Glomerular visceral epithelial cell (primary cell): ENCODE measurements around the gene ORC4.
A peak's percentile ranks its signal among the peaks of the same experiment; 100 is the strongest.
"Not testable (repeated sequence)": the region's sequence is repeated elsewhere in the genome, so short reads cannot be mapped to it uniquely, and the experiment has no call there.

Experiments
- DNase-seq: peaks from one replicate; pipeline ENCODE4 v3.0.0-alpha.2; 2016; ENCODE audit errors: extremely low spot score

The ORC4 gene

DNA sequence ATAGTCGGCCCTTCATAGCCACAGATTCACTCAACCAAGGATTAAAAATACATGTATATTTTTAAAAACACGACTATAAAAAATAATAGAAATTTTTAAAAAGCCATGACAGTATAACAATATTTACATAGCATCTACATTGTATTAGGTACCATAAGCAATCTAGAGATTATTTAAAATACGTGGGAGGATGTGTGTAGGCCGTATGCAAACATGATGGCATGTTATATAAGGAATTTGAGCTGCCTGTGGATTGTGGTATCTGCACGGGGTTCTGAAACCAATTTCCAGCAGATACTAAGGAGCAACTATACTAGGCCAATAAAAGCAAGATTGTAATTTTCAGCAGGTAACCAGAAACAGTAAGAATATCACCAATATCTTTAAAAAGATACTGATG is 5.9 kb downstream of the ORC4 start:
- DNase-seq = no peak

DNA sequence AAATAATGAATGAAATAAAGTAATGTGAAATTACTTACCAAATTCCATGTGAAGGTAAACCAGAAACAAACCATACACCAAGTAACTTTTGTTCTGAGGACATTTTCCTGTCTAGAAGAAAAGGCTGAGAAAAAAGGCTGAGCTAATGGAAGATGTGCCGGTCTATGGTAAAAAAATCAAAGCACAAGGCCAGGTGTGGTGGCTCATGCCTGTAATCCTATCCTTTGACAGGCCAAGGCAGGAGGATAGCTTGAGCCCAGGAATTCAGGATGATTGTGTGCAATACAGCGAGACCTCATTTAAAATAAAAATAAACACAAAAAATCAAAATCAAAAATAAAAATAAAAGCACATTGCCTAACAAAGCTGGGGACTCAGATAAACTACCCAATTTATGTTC is 6.7 kb downstream of the ORC4 start:
- no peak for DNase-seq

DNA sequence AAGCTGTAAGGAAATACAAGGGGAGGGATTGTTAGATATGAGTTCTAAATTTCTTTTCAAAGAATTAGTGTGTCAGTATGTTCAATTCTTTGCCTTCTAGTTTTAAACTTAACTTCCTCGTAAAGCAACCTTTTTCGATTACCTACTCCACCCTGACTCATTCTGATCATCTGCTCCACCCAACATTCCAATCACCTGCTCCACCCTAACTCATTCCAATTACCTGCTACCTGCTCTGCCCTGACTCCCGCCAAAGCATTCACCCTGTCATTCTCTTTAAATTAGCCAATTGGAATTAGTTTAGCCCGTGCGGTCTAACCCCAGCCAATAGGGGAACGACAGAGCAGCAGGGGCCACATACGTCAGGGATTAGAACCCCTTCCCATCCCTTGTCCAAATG is 12.1 kb downstream of the ORC4 start:
- DNase-seq = not testable (repeated sequence)

DNA sequence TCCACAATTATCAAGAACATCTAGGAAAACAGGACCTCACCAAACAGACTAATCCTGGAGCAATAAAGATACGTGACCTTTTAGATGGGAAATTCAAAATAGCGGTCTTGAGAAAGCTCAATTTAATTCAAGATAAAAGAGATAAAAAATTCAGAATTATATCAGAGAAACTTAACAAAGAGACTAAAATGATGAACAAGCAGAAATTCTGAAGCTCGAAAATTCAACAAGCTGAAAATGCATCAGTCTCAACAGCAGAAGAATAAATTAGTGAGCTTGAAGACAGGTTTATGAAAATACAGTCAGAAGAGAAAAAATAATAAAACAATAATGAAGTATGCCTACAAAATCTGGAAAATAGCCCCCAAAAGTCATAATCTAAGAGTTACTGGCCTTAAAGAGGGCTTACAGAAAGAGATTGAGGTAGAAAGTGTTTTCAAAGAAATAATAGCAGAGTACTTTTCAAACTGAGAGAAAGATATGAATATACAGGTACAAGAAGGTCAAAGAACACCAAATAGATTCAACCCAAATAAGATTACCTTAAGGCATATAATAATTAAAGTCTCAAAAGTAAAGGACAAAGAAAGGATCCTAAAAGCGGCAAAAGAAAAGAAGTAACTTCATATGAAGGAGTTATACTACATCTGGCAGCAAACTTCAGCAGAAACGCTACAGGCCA is 13.2 kb downstream of the ORC4 start:
- no peak for DNase-seq

DNA sequence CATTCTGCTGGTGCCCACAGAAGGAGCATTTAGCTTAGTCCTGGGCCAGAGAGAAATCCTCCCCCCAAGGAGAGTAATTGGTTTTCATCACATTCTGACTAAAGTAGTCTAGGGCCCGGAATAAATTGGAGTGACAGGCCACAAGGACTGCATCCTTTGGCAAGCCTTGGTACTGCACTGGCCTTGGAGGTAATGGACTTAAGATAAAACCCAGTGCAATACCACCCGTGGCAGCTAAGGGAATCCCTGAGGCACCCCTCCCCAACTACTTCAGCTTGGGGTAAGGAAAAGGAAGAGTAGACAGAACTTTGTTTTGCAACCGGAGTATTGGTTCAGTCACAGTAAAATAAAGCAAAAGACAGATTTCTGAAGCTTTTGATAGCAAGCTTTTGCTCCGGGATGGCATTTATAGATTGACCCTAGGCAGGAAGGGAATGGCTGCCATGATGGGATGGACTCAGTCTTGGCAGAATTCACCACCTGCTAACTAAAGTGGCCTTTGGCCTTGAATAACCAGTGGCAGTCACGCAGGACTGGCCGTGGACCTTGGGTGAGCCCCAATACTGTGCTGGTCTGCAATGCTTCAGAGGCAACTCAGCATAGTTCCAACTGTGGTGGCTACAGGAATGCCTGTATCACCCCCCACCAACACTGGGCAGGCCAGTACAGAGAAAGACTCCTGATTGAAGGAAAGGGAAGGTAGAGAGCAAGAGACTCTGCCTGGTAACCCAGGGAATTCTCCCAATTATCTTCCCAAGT is 14.1 kb downstream of the ORC4 start:
- DNase-seq = no peak

DNA sequence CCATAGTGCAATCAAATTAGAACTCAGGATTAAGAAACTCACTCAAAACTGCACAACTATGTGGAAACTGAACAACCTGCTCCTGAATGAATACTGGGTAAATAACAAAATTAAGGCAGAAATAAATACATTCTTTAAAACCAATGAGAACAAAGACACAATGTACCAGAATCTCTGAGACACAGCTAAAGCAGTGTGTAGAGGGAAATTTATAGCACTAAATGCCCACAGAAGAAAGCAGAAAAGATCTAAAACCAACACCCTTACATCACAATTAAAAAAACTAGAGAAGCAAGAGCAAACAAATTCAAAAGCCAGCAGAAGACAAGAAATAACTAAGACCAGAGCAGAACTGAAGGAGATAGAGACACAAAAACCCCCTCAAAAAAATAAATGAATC is 18.1 kb downstream of the ORC4 start:
- not testable (repeated sequence) for DNase-seq

DNA sequence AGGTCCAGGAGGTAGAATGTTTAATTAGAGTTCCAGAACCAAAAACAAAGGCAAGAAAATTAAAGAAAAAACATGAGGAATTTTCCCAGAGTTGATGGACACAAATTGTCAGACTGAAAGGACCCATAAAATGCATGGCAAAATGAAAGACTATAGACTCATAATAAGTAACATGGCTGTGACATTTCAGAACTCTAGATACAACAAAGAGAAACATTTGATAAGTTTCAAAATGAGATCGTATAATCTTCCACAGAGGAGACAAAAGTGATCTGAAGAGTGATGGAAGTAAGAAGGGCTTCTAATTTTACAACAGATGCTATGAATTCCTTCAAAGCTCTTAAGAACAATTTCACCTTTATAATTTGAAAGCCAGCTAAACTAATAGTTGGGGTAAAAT is 20.4 kb downstream of the ORC4 start:
- no peak for DNase-seq

DNA sequence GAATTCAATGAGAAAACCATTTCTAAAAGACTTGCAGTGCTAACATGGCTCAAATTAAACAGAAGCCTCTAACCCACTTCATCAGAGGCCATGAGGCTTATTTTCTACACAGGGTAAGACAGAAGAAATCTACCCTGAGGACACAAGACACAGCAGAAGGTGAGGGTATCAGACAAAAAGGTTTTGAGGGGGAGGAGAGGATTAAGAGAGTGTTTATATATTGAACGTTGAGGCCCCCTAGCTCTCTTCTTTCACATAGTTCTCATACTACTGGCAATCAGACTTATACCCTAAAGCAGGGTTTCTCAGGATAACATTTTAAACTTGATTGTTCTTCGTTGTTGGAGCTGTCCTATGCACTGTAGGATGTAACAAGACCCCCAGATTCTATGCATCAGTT is 21.4 kb downstream of the ORC4 start:
- DNase-seq = no peak

DNA sequence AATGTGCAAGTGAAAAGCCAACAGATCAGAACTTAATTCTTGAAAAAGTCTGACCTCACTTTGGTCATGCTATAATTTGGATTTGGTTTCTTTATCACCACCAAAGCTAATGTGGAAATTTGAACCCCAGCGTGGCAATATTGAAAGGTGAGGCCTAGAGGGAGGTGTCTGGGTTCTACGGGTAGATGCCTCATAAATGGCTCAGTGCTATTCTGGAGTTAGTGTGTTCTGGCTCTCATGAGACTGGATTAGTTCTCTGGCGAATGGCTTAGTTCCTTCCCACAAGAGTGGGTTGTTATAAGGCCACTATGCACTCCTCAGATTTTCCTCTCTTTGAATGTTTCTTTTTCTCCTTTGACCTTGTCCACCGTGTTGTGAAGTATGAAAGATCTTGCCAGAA is 22.3 kb downstream of the ORC4 start:
- no peak for DNase-seq

DNA sequence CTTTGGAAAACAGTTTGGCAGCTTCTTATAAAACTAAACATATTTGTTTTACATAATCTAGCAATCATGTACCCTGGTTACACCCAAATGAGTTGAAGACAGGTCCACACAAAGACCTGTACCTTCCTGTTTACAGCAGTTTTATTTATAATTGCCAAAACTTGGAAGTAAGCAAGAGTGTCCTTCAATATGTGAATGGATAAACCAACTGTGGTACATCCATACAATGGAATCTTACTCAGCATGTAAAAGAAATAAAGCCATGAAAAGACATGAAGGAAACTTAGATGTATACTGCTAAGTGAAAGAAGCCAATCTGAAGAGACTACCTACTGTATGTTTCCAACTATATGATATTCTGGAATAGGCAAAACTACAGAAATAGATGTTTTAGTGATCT is 23.7 kb downstream of the ORC4 start:
- DNase-seq = no peak

DNA sequence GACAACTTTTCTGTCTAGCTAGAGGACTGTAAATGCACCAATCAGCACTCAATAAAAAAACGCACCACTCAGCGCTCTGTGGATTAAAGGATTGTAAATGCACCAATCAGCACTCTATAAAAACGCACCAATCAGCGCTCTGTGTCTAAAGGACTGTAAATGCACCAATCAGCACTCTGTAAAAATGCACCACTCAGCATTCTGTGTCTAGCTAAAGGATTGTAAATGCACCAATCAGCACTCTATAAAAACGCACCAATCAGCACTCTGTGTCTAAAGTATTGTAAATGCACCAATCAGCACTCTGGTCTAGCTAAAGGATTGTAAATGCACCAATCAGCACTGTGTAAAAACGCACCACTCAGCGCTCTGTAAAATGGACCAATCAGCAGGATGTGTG is 25.6 kb downstream of the ORC4 start:
- not testable (repeated sequence) for DNase-seq

DNA sequence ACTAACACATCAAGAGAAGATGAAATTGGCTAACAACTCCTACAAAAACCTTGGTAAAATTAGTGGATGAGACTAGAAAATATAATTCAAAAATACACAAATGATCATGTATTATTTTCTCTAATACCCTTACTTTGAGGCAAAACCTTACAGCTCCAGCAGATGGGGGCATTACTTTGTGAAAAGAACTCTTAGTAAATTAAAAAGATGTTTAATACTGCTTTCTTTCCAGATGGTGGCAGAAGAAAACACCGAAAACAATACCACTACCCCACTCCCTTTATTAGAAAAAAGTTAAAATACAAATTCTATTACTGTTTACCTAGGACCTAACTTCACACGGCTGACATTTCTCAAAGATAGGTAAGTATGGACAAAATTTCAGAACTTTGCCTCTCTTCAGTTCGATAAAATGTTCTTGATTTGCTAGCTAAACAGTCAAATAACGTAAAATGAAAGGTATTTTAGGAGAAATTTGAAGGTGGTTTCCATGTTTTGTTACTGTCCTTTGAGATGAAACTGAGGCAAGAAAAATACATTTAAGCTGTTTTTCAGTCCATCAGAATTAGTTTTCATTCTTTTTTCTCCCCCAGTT is 30.6 kb downstream of the ORC4 start:
- peak; percentile 69 for DNase-seq

DNA sequence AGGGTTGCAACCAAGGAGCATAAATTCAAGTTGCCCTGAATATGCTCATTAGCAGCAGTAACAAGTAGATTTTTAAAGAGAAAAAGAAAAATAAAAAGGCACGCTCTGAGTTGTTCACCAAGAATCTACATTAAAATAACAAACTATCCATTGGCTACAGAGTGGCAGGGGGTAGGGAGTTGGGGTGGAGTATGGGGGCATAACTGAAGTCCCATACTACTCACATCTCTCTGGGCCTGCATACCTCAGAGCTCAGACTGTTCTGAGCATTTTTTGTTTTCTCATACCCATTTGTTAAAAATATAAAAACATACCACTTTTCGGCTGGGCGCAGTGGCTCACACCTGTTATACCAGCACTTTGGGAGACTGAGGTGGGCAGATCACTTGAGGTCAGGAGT is 31.4 kb downstream of the ORC4 start:
- DNase-seq = no peak

DNA sequence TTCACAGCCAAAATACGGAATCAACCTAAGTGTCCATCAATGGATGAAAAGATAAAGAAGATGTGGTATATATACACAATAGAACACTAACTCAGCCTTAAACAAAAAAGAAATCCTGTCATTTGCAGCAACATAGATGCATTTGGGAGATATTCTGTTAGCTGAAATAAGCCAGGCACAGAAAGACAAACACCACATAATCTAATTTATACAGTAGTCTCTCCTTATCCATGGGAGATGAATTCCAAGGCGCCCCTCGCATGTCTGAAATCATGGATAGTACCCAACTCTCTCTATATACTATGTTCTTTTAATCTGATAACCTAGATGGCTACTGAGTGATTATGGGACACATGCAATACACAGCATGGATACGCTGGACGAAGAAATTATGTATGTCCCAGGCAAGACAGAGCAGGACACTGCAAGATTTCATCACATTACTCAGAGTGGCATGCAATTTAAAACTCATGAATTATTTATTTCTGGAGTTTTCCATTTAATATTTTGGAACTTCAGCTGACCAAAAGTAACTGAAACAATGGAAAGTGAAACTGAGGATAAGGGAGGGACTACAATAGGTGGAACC is 39.5 kb downstream of the ORC4 start:
- no peak for DNase-seq

DNA sequence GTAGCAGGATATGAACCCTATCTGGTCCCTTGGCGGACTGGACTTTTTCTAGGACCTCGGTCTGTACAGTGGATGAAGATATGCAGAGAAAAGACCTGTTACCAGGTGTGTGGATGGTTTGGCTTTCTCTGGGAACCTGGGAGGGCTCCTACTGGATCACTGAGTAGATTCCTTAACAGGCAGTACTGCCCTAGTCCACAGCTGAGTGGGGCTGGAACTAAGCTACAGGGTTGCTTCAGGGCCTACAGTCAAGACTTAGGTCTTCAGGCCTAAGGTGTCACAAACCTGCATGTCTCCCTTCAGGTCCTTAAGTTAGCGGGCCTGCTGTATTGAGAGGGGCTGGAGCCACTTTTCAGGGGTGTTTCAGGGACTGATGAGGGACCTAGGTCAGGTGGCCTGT is 42.9 kb downstream of the ORC4 start:
- no peak for DNase-seq

DNA sequence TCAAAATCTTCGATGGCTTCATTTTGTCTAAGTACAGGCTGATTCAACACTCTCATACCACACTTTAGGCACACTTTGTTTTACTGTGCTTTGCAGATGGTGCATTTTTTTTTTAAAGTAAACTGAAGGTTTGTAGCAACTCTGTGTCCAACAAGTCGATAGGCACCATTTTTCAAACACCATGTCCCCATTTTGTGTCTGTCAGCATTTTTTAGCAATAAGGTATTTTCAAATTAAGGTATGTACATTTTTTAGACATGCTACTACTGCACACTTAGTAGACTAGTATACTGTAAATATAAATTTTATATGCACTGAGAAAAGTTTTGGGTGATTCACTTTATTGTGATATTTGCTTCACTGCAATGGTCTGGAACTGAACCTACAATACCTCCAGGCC is 44.4 kb downstream of the ORC4 start:
- no peak for DNase-seq

DNA sequence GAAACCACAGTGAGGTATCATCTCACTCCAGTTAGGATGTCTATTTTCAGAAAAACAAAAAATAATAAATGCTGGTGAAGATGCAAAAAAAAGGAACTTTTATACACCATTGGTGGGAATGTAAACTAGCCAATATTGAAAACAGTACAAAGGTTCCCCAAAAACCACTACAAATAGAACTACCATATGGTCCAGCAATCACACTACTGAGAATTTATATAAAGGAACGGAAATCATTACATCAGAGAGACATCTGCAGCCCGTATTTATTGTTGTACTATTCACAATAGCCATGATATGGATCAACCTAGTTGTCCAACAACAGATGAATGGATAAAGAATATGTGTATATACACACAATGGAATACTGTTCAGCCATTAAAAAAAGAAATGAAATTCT is 52.0 kb downstream of the ORC4 start:
- no peak for DNase-seq

DNA sequence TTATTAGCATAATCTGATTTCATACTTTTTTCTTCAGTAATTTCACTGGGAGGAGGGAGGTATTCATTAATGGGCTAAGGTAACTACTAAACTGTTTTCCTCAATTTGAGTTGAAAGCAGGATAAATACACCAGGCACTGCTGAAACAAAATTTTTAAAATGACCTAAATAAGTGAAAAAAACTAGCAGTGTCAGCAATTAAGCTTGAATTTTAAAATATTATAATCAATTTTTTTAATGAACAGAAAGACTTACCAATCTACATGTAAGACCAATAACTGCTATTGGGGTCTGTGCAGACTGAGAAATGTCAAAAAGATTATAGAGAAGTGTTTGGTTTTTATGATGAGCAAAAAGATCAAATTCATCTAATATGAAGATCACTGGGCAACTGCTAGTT is 68.4 kb downstream of the ORC4 start:
- no peak for DNase-seq

DNA sequence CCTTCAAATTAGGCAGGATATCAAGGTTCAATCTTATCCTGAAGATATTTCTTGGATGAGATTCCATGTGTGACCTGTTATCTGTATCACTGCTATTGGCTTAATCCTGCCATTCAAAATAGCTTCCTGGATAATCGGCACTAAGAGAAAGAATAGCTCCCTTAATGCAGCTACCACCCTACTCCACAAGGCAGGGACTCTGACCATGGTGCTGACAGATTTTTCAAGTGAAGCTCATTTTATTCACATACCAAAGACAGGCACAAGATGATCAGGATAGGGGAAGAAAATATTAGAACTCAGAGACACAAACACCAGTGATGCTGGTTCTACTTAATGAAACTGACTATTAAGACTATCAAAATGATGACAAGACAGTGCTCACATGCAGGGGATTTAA is 74.9 kb downstream of the ORC4 start:
- no peak for DNase-seq

DNA sequence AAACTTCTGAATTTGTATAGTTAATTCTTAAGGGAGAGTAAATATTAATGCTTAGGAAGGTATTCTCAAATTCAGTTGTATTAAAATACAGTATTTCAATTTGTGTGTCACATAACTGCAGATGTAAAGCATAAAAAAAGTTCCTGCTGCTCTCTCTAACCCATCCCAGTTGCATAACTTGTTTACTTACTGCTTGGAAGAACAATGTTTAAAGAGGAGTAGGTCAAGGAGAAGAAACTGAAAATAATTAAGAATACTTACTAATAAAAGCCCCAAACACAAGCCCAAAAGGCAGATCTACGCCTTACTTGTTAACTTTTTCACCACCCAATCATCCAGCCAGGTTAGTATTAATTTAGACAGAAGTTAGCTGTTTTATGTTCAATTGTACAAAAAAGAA is 81.2 kb downstream of the ORC4 start:
- no peak for DNase-seq

DNA sequence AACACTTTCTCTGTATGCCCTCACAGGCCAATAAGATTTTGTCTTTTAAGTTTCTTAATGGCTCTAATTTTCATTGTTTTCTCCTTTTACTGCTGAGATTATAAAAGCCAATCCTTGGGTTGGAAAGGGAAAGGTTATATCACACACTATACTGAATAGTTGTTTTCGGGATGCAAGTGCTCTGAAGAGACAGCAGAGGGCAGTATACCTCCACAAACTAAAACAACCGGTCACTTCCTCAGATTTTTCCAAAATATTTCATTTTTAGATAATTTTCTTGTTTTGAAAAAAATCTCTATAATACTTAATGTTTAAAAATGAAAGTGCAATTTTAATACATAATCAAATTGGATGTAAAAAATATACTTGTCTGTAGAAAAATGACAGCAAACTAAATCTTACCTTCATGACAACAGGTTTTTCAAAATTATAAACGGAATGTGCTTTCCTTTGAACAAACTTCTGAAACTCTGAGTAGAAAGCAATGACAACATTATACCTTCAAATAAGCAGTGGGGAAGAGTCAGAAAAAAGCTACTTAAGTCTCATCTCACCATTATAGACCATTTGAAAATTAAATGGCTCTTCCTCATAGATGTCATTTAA is 82.7 kb downstream of the ORC4 start:
- DNase-seq = peak; percentile 26

DNA sequence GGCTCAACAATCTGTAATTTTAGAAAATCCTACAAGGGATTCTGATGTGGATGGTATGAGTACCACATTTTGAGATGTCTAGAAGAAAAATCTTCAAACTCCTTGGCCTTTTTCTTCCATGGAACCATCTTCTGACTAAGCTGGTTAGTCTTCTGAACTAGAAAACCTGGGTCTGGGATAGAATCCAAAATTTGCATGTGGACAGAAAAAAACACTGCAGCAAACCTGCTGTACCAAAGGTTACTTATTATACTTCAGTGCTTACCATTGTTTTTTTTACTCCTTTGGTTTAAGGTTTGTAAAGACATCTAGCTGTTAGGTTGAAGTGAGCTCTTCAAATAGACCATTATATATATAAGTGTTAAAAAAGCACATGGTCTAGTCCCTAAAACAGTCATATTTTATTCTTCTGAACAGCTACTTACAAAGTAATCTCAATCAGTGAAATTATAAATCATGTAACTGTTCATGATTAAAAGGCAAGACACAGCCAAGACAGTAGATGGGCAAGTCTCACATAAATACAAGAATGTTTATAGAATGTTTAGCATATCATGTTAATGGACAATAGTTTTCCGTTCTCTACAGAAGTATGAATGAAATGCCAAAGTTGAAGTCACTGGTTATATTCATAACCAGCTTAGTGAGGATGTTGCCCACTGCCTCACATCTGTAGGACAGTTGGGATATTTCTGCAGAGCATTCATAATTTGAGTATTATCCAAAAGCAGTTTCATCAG is 85.5 kb downstream of the ORC4 start:
- DNase-seq = no peak
